Body of pancreas (tissue), 4 donors: ENCODE results near the gene COX6A2.
A peak's percentile ranks its signal among the peaks of the same experiment; 100 is the strongest.

Experiments used
- POLR2A ChIP-seq, 3 donors: fragments of 450-650 bp; IDR thresholded peaks; one replicate each; pipeline ENCODE4 v1.6.1; 2016; ENCODE audit warnings: antibody characterized with exemption in 3 of 3, mild to moderate bottlenecking in 2 of 3
- TF ChIP-seq, protein P1 (sequence below), 7 experiments: fragments of 450-650 bp in 4 of 7; fragments of 200-600 bp in 3 of 7; sonication (generic) in 3 of 7; IDR thresholded peaks; one replicate each; pipeline ENCODE4 v1.5.1; 2016 to 2019; ENCODE audit warnings: antibody characterized with exemption in 7 of 7

DNA sequence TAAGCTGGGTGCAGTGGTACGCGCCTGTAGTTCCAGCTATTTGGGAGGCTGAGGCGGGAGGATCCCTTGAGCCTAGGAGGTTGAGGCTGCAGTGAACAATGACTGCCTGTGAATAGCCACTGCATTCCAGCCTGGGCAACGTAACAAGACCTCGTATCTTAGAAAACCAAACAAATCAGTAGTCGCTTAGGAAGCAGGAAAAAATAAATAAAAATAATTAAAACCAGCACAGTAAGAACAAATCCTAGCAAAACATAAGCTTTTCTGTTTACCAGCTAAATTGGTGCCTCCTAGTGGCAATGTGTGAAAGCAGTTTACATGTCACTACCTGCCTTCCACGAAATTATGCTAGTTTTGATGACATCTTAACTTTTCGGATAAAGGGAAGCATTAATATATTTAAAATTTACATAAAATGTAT is 32.4 kb upstream of the COX6A2 start:
- no peak for TF ChIP-seq POLR2A (IDR thresholded peaks at IDR 0.05)
- TF ChIP-seq, protein P1, sequence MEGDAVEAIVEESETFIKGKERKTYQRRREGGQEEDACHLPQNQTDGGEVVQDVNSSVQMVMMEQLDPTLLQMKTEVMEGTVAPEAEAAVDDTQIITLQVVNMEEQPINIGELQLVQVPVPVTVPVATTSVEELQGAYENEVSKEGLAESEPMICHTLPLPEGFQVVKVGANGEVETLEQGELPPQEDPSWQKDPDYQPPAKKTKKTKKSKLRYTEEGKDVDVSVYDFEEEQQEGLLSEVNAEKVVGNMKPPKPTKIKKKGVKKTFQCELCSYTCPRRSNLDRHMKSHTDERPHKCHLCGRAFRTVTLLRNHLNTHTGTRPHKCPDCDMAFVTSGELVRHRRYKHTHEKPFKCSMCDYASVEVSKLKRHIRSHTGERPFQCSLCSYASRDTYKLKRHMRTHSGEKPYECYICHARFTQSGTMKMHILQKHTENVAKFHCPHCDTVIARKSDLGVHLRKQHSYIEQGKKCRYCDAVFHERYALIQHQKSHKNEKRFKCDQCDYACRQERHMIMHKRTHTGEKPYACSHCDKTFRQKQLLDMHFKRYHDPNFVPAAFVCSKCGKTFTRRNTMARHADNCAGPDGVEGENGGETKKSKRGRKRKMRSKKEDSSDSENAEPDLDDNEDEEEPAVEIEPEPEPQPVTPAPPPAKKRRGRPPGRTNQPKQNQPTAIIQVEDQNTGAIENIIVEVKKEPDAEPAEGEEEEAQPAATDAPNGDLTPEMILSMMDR (IDR thresholded peaks at IDR 0.05) = peak; percentile 11 to 59 (median 55)
